Measurements from ENCODE around the gene KLC4. TPM values are rescaled to one million over a fixed set of nuclear protein-coding genes. Genes with fewer than 3 reads are reported as not detected.

The KLC4 gene
- total RNA-seq, 1 donor from 2014 or later: 36.1 TPM

GRCh38 chr6:43101497-43101896 is 42.1 kb downstream of the KLC4 start:
- H3K4me1 ChIP-seq: peaks cover 7% of the 10 kb centered on the region
- TF ChIP-seq, protein P1, sequence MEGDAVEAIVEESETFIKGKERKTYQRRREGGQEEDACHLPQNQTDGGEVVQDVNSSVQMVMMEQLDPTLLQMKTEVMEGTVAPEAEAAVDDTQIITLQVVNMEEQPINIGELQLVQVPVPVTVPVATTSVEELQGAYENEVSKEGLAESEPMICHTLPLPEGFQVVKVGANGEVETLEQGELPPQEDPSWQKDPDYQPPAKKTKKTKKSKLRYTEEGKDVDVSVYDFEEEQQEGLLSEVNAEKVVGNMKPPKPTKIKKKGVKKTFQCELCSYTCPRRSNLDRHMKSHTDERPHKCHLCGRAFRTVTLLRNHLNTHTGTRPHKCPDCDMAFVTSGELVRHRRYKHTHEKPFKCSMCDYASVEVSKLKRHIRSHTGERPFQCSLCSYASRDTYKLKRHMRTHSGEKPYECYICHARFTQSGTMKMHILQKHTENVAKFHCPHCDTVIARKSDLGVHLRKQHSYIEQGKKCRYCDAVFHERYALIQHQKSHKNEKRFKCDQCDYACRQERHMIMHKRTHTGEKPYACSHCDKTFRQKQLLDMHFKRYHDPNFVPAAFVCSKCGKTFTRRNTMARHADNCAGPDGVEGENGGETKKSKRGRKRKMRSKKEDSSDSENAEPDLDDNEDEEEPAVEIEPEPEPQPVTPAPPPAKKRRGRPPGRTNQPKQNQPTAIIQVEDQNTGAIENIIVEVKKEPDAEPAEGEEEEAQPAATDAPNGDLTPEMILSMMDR (IDR thresholded peaks at IDR 0.05; ENCODE audit: borderline replicate concordance): no peak
- intact Hi-C loops (cut with micrococcal nuclease): no loop called here
- H3K36me3 ChIP-seq: no peaks in the 10 kb centered on the region
- no peak overlapping the region for H3K27ac ChIP-seq (replicated peaks)
- H3K4me3 ChIP-seq: no peak overlapping the region
- H3K9me3 ChIP-seq (replicated peaks): no peaks in the 10 kb centered on the region
- no peak for DNase-seq
- H3K27me3 ChIP-seq (ENCODE audit: low read depth): no peaks in the 10 kb centered on the region

GRCh38 chr6:43103253-43103876 is 43.9 kb downstream of the KLC4 start:
- H3K4me3 ChIP-seq: no peak overlapping the region
- H3K36me3 ChIP-seq: no peaks in the 10 kb centered on the region
- TF ChIP-seq, protein P1 (IDR thresholded peaks at IDR 0.05; ENCODE audit: borderline replicate concordance): no peak
- H3K27me3 ChIP-seq (ENCODE audit: low read depth): no peaks in the 10 kb centered on the region
- no peaks in the 10 kb centered on the region for H3K4me1 ChIP-seq
- intact Hi-C loops (cut with micrococcal nuclease): no loop called here
- no peaks in the 10 kb centered on the region for H3K9me3 ChIP-seq (replicated peaks)
- DNase-seq: no peak
- H3K27ac ChIP-seq (replicated peaks): no peak overlapping the region

- Histone ChIP-seq H3K27me3 (ENCODE audit: low read depth) (no peaks in the 10 kb centered on the region), H3K9me3 (replicated peaks) (no peaks in the 10 kb centered on the region), H3K27ac (replicated peaks) (no peak overlapping the region), H3K36me3 (no peaks in the 10 kb centered on the region), H3K4me3 (no peak overlapping the region), H3K4me1 (no peaks in the 10 kb centered on the region)
- intact Hi-C loops (cut with micrococcal nuclease): no loop called here
- no peak for DNase-seq
- TF ChIP-seq, protein P1 (IDR thresholded peaks at IDR 0.05; ENCODE audit: borderline replicate concordance): no peak
Measured at GRCh38 chr6:43105538-43106222, 46.2 kb downstream of the KLC4 start.

- no peaks in the 10 kb centered on the region for H3K9me3 ChIP-seq (replicated peaks)
- H3K27ac ChIP-seq (replicated peaks): no peak overlapping the region
- no peaks in the 10 kb centered on the region for H3K36me3 ChIP-seq
- H3K4me3 ChIP-seq: no peak overlapping the region
- no peaks in the 10 kb centered on the region for H3K4me1 ChIP-seq
- intact Hi-C loops (cut with micrococcal nuclease): no loop called here
- DNase-seq: no peak
- H3K27me3 ChIP-seq (ENCODE audit: low read depth): no peaks in the 10 kb centered on the region
- TF ChIP-seq, protein P1 (IDR thresholded peaks at IDR 0.05; ENCODE audit: borderline replicate concordance): no peak
Measured at GRCh38 chr6:43107344-43108062, 48.1 kb downstream of the KLC4 start.

DNA sequence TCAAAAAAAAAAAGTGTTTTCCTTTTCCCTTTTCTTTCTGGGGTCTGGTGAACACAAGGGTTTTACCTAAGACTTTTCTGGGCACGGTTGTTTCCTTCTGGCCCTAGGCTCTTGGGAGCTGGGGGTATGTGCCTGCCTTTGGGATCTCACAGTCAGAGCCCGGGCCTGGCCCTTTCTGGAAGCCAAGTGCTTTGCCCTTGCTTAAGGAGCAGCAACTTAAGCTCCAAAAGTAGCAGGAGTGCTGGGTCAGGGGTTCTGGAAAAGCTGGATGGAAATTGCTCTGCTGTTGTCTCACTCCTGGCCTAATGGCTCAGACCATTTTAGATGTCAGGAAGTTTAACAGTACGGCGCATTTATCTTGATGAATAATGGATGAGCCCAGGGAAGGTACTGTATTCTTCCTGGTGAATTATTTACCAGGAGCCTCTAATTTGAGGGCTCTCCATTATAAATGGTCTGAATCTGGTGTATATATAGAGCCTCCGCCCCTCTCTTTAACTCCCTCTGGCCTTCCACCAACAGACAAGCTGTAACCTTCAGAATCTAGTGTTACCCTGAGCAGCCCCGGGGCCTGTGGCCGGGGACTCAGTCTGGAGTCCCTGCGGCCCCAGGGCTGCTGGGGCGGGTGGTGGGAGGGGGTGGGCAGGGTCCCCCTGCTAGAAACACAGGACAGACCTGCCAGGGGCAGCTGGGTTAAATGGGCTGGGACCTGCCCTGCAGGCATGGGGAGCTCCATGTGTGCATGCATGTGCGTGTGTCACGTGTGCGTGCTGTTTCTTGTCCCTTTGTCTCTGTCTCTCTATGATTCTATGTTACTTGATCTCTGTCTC is 54.2 kb downstream of the KLC4 start:
- Histone ChIP-seq H3K9me3 (replicated peaks) (no peaks in the 10 kb centered on the region), H3K27ac (replicated peaks) (no peak overlapping the region), H3K4me1 (peaks cover 9% of the 10 kb centered on the region), H3K4me3 (no peak overlapping the region), H3K36me3 (no peaks in the 10 kb centered on the region), H3K27me3 (ENCODE audit: low read depth) (no peaks in the 10 kb centered on the region)
- intact Hi-C loops (cut with micrococcal nuclease): no loop called here
- TF ChIP-seq, protein P1 (IDR thresholded peaks at IDR 0.05; ENCODE audit: borderline replicate concordance): no peak
- no peak for DNase-seq

Data from left ventricle myocardium inferior (tissue), 1 donor.